NB4 (cell line): Measurements from ENCODE around the gene GPR50.

Experiments
- POLR2A ChIP-seq: IDR thresholded peaks from 2 replicates; pipeline ENCODE4 v1.6.1; 2011; ENCODE audit warnings: mild to moderate bottlenecking; ENCODE audit not compliant: insufficient read length; ENCODE audit errors: extremely low read depth
- TF ChIP-seq, protein P1 (sequence below): IDR thresholded peaks from one replicate; pipeline ENCODE4 v1.5.1; 2012; ENCODE audit warnings: low read depth, low read length

- TF ChIP-seq, protein P1, sequence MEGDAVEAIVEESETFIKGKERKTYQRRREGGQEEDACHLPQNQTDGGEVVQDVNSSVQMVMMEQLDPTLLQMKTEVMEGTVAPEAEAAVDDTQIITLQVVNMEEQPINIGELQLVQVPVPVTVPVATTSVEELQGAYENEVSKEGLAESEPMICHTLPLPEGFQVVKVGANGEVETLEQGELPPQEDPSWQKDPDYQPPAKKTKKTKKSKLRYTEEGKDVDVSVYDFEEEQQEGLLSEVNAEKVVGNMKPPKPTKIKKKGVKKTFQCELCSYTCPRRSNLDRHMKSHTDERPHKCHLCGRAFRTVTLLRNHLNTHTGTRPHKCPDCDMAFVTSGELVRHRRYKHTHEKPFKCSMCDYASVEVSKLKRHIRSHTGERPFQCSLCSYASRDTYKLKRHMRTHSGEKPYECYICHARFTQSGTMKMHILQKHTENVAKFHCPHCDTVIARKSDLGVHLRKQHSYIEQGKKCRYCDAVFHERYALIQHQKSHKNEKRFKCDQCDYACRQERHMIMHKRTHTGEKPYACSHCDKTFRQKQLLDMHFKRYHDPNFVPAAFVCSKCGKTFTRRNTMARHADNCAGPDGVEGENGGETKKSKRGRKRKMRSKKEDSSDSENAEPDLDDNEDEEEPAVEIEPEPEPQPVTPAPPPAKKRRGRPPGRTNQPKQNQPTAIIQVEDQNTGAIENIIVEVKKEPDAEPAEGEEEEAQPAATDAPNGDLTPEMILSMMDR: no peak
- TF ChIP-seq POLR2A: no peak
Measured at GRCh38 chrX:151181088-151181487, 4.7 kb downstream of the GPR50 start.
